CD14-positive monocyte (primary cell): ENCODE measurements around the gene OTOG. TPM values are rescaled to one million over a fixed set of nuclear protein-coding genes. Genes with fewer than 3 reads are reported as not detected.
A peak's percentile ranks its signal among the peaks of the same experiment; 100 is the strongest.

Source experiments
- DNase-seq, 3 donors: peaks; one replicate each; pipeline ENCODE4 v3.0.0-alpha.2; 2011 to 2022
- H2AFZ ChIP-seq: 2 replicates; pipeline ENCODE4 v1.6.0; 2012; ENCODE audit warnings: mild to moderate bottlenecking, low read depth, low read length, inconsistent platforms; ENCODE audit not compliant: insufficient read depth, poor library complexity, severe bottlenecking
- H3K27ac ChIP-seq, 2 donors: 1 replicate in 1 of 2; 2 replicates in 1 of 2; pipeline ENCODE4 v1.5.1; 2012 to 2013; ENCODE audit warnings: low read length in 2 of 2, control low read depth in 1 of 2, inconsistent platforms in 1 of 2, low read depth in 1 of 2, mild to moderate bottlenecking in 1 of 2
- H3K27me3 ChIP-seq, 2 donors: one replicate each; pipeline versions ENCODE4 v1.6.0 to v1.6.1; 2011 to 2013; ENCODE audit warnings: low read length in 2 of 2; ENCODE audit not compliant: control insufficient read depth in 2 of 2, insufficient read depth in 2 of 2
- H3K36me3 ChIP-seq, 2 donors: replicated peaks in 1 of 2; 1 replicate in 1 of 2; 2 replicates in 1 of 2; pipeline versions ENCODE4 v1.5.1 to v1.6.1; 2012 to 2013; ENCODE audit warnings: low read length in 2 of 2, control low read depth in 1 of 2, inconsistent platforms in 1 of 2, mild to moderate bottlenecking in 1 of 2; ENCODE audit not compliant: insufficient read depth in 2 of 2, control insufficient read depth in 1 of 2
- H3K4me1 ChIP-seq, 2 donors: 1 replicate in 1 of 2; 2 replicates in 1 of 2; pipeline versions ENCODE4 v1.5.1 to v1.6.1; 2012 to 2013; ENCODE audit warnings: low read length in 2 of 2, control low read depth in 1 of 2, inconsistent platforms in 1 of 2, mild to moderate bottlenecking in 1 of 2, moderate library complexity in 1 of 2; ENCODE audit not compliant: insufficient read depth in 2 of 2, control insufficient read depth in 1 of 2
- H3K4me2 ChIP-seq: replicated peaks from 2 replicates; pipeline ENCODE3; 2012; ENCODE audit warnings: low read length, moderate library complexity, mild to moderate bottlenecking; ENCODE audit not compliant: poor library complexity, severe bottlenecking; ENCODE audit errors: extremely low read depth
- H3K4me3 ChIP-seq, 3 experiments: fragments of 200-600 bp in 1 of 3; sonication (generic) in 1 of 3; replicated peaks in 1 of 3; 1 replicate in 2 of 3; 2 replicates in 1 of 3; pipeline ENCODE4 v1.5.1; 2011 to 2013; ENCODE audit warnings: low read length in 3 of 3, mild to moderate bottlenecking in 3 of 3, control low read depth in 2 of 3, low read depth in 2 of 3, inconsistent platforms in 1 of 3, moderate library complexity in 1 of 3
- H3K79me2 ChIP-seq: 2 replicates; pipeline ENCODE4 v1.6.0; 2012; ENCODE audit warnings: mild to moderate bottlenecking, control low read depth, inconsistent platforms, low read length, moderate library complexity; ENCODE audit not compliant: insufficient read depth
- H3K9ac ChIP-seq: 2 replicates; pipeline ENCODE4 v1.6.0; 2017; ENCODE audit warnings: low read length, mild to moderate bottlenecking; ENCODE audit not compliant: insufficient read depth, poor library complexity, severe bottlenecking
- H3K9me3 ChIP-seq, 2 donors: replicated peaks in 1 of 2; 1 replicate in 1 of 2; 2 replicates in 1 of 2; pipeline versions ENCODE4 v1.5.1 to v1.6.1; 2012 to 2013; ENCODE audit warnings: low read length in 2 of 2, control low read depth in 1 of 2; ENCODE audit not compliant: control insufficient read depth in 1 of 2, insufficient read depth in 1 of 2
- H4K20me1 ChIP-seq: 2 replicates; pipeline ENCODE4 v1.6.0; 2012; ENCODE audit warnings: mild to moderate bottlenecking, low read length, control low read depth, moderate library complexity; ENCODE audit not compliant: insufficient read depth
- H3K27ac Mint-ChIP-seq, 7 donors: one replicate each; pipeline ENCODE4 v1.8.0; 2020; ENCODE audit warnings: mild to moderate bottlenecking in 7 of 7, mixed read lengths in 7 of 7, moderate library complexity in 6 of 7, inconsistent platforms in 2 of 7
- H3K27me3 Mint-ChIP-seq, 3 donors: one replicate each; pipeline ENCODE4 v1.8.0; 2021 to 2022; ENCODE audit warnings: low read depth in 3 of 3, mild to moderate bottlenecking in 3 of 3, mixed read lengths in 3 of 3, moderate library complexity in 3 of 3, inconsistent platforms in 1 of 3
- H3K36me3 Mint-ChIP-seq, 2 donors: one replicate each; pipeline ENCODE4 v1.8.0; 2020; ENCODE audit warnings: mixed read lengths in 2 of 2, inconsistent platforms in 1 of 2, mild to moderate bottlenecking in 1 of 2
- H3K4me1 Mint-ChIP-seq: one replicate; pipeline ENCODE4 v1.8.0; 2020; ENCODE audit warnings: mild to moderate bottlenecking, mixed read lengths
- H3K4me3 Mint-ChIP-seq, 2 donors: one replicate each; pipeline ENCODE4 v1.8.0; 2020; ENCODE audit warnings: mild to moderate bottlenecking in 2 of 2, mixed read lengths in 2 of 2, moderate library complexity in 1 of 2
- H3K9me3 Mint-ChIP-seq, 7 donors: one replicate each; pipeline ENCODE4 v1.8.0; 2020 to 2022; ENCODE audit warnings: mixed read lengths in 7 of 7, mild to moderate bottlenecking in 6 of 7, moderate library complexity in 6 of 7, inconsistent platforms in 2 of 7
- CTCF ChIP-seq: fragments of 200-600 bp; IDR thresholded peaks from one replicate; pipeline ENCODE4 v1.8.0; 2022; ENCODE audit warnings: antibody characterized with exemption, mild to moderate bottlenecking
- WGBS: methylation state at CpG from one replicate; pipeline ENCODE4 v1.1.5; 2013; ENCODE audit warnings: missing lambda C conversion rate; ENCODE audit not compliant: insufficient coverage; 5-methylcytosine and 5-hydroxymethylcytosine counted together
- intact Hi-C, 2 donors: fragments of 100-400 bp; cut with micrococcal nuclease; formaldehyde crosslinking; loops; one replicate each; pipeline versions ENCODE4 v1.15.0 to v1.15.1; 2023
- polyA plus RNA-seq, 3 donors: library from polyadenylated mRNA; depleted of rRNA in 1 of 3; unstranded in 2 of 3; stranded (reverse) in 1 of 3; fragments of 300-500 nt in 2 of 3; fragments of >200 nt in 1 of 3; fragmentation: Illumina TruSeq in 2 of 3; gene quantifications; 1 replicate in 2 of 3; 2 replicates in 1 of 3; pipeline ENCODE4 v1.2.3, GENCODE V29; 2012 to 2021

The OTOG gene
- polyA plus RNA-seq, 3 donors, result not detected

DNA sequence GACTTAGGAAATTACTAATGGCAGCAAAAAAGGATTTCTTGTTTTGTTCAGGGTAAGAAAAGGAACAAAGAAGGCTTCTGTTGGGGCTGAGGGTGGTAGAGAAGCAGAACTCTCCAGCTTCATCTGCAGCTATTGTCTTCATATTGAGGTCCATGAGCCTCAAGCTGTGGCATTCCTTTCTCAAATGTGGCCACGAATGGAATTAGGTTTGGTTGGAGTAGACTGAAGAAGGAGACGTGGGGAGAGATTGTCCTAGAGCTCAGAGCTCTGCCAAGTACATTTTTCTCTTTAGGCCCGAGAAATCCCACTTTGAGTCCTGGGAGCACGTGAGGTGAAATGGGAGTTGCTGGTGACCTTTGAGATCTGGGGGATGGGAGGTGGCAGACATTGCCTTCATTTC, 146.5 kb downstream of the OTOG start:
- Histone ChIP-seq H4K20me1 (no peaks in the 10 kb centered on the region), H3K79me2 (no peaks in the 10 kb centered on the region), H3K9ac (no peak overlapping the region), H3K4me3 (no peak overlapping the region), H3K4me1 (no peaks in the 10 kb centered on the region), H3K9me3 (peaks cover 0 to 7% of the 10 kb centered on the region in 2 donors), H3K27me3 (peaks cover 33 to 45% of the 10 kb centered on the region in 2 donors), H3K4me2 (no peak overlapping the region), H3K36me3 (no peaks in the 10 kb centered on the region), H3K27ac (no peak overlapping the region), H2AFZ (no peak overlapping the region)
- H3K4me3 Mint-ChIP-seq, result no peak overlapping the region
- intact Hi-C loops, result no loop called here
- H3K4me1 Mint-ChIP-seq, result no peaks in the 10 kb centered on the region
- H3K36me3 Mint-ChIP-seq, result peaks cover 5% of the 10 kb centered on the region in 2 donors
- H3K9me3 Mint-ChIP-seq, result peaks cover 0 to 13% (median 8%) of the 10 kb centered on the region in 7 donors
- no peak for DNase-seq
- TF ChIP-seq CTCF, result no peak
- no peak overlapping the region for H3K27ac Mint-ChIP-seq
- peaks cover 43 to 59% (median 44%) of the 10 kb centered on the region in 3 donors for H3K27me3 Mint-ChIP-seq
- WGBS, result 88% methylated on average over 4 of the region's 4 CpGs

DNA sequence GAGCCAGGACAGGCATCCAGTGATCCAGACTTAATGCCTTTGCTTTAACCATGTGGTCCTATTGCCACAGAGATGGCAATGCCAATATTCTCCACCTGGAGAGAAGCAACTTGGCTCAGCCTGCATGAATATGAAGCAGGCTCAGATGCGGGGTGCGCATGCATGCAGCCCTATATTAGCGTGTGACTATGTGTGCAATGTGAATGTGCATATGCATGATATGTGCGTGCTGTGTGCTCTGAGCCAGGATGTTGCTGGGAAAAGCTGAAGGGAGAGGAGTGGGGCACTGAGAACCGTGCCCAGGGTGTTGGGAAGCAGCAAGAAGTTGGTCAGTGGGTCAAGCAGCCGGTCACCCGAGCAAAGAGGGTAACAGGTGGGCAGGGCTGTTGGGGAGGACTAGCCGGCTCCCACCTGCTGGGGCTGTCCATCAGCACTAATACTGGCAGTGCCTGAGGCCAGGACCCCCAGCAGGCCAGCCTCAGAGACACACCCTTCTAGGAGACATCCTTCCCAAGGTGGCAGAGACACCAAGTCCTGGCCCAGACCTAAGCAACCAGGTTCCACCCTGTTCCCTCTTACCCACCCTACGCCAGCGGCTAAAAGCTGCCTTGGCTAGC, 147.5 kb downstream of the OTOG start:
- peaks cover 0 to 7% of the 10 kb centered on the region in 2 donors for H3K9me3 ChIP-seq
- WGBS, result 95% methylated on average over 4 of the region's 10 CpGs
- intact Hi-C loops, result no loop called here
- H3K4me2 ChIP-seq, result no peak overlapping the region
- Mint-ChIP-seq H3K4me1 (no peaks in the 10 kb centered on the region), H3K9me3 (peaks cover 0 to 13% (median 8%) of the 10 kb centered on the region in 7 donors), H3K27me3 (peaks cover 43 to 59% (median 44%) of the 10 kb centered on the region in 3 donors), H3K4me3 (peak overlapping the region in 1 of 2 donors; percentile 78), H3K27ac (no peak overlapping the region), H3K36me3 (peaks cover 5% of the 10 kb centered on the region in 2 donors)
- no peak for DNase-seq
- no peak overlapping the region for H3K27ac ChIP-seq
- no peak for TF ChIP-seq CTCF
- no peak overlapping the region for H3K4me3 ChIP-seq
- H3K9ac ChIP-seq, result no peak overlapping the region
- no peaks in the 10 kb centered on the region for H3K4me1 ChIP-seq
- no peak overlapping the region for H2AFZ ChIP-seq
- no peaks in the 10 kb centered on the region for H3K36me3 ChIP-seq
- H3K79me2 ChIP-seq, result no peaks in the 10 kb centered on the region
- no peaks in the 10 kb centered on the region for H4K20me1 ChIP-seq
- peaks cover 33 to 45% of the 10 kb centered on the region in 2 donors for H3K27me3 ChIP-seq
